Gastroesophageal sphincter (tissue), 3 donors: ENCODE measurements around the gene THNSL1.

Experiments used
- POLR2A ChIP-seq, 2 donors: fragments of 450-650 bp; IDR thresholded peaks; one replicate each; pipeline ENCODE4 v1.6.1; 2017; ENCODE audit warnings: antibody characterized with exemption in 2 of 2, mild to moderate bottlenecking in 2 of 2, moderate library complexity in 1 of 2
- TF ChIP-seq, protein P1 (sequence below), 4 experiments: fragments of 200-600 bp in 2 of 4; fragments of 450-650 bp in 2 of 4; sonication (generic) in 1 of 4; IDR thresholded peaks; one replicate each; pipeline ENCODE4 v1.5.1; 2017 to 2019; ENCODE audit warnings: antibody characterized with exemption in 4 of 4, mild to moderate bottlenecking in 2 of 4, moderate library complexity in 2 of 4

DNA sequence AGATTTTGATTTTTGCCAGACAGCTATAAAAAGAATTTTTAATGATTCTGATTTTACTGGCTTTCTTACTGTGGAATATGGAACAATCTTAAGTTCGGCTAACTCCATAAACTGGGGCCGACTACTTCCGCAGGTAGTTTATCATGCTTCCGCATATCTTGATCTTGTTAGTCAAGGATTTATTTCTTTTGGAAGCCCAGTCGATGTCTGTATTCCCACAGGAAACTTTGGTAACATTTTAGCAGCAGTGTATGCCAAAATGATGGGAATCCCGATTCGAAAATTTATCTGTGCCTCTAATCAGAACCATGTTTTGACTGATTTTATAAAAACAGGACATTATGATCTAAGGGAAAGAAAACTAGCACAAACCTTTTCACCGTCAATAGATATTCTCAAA lies 8.1 kb downstream of the THNSL1 start:
- TF ChIP-seq, protein P1, sequence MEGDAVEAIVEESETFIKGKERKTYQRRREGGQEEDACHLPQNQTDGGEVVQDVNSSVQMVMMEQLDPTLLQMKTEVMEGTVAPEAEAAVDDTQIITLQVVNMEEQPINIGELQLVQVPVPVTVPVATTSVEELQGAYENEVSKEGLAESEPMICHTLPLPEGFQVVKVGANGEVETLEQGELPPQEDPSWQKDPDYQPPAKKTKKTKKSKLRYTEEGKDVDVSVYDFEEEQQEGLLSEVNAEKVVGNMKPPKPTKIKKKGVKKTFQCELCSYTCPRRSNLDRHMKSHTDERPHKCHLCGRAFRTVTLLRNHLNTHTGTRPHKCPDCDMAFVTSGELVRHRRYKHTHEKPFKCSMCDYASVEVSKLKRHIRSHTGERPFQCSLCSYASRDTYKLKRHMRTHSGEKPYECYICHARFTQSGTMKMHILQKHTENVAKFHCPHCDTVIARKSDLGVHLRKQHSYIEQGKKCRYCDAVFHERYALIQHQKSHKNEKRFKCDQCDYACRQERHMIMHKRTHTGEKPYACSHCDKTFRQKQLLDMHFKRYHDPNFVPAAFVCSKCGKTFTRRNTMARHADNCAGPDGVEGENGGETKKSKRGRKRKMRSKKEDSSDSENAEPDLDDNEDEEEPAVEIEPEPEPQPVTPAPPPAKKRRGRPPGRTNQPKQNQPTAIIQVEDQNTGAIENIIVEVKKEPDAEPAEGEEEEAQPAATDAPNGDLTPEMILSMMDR (IDR thresholded peaks at IDR 0.05): no peak
- no peak for TF ChIP-seq POLR2A (IDR thresholded peaks at IDR 0.05)
